Activated T-cell treated with anti-CD3 and anti-CD28 coated beads, Interleukin-2, amount 50 U/mL, for 72 hours (primary cell): ENCODE results near the gene ZNF652. TPM values are rescaled to one million over a fixed set of nuclear protein-coding genes. Genes with fewer than 3 reads are reported as not detected.
A peak's percentile ranks its signal among the peaks of the same experiment; 100 is the strongest.
"Not testable (repeated sequence)": the region's sequence is repeated elsewhere in the genome, so short reads cannot be mapped to it uniquely, and the experiment has no call there.

Experiments
- ATAC-seq, 2 donors: fragments of 150-1000 bp; cut with Tn5 transposase; replicated peaks in 1 of 2; 2 replicates each; pipeline ENCODE4 v1.10.0; 2021; ENCODE audit warnings: moderate library complexity in 2 of 2, mild to moderate bottlenecking in 1 of 2
- DNase-seq, 2 donors: peaks; one replicate each; pipeline ENCODE4 v3.0.0; 2021 to 2022; ENCODE audit warnings: mixed read lengths in 1 of 2
- H3K27ac Mint-ChIP-seq: one replicate; pipeline ENCODE4 v1.8.0; 2022; ENCODE audit warnings: mild to moderate bottlenecking, moderate library complexity, mixed read lengths
- H3K27me3 Mint-ChIP-seq: one replicate; pipeline ENCODE4 v1.8.0; 2022; ENCODE audit warnings: low read depth, mixed read lengths
- H3K36me3 Mint-ChIP-seq, 2 donors: one replicate each; pipeline ENCODE4 v1.8.0; 2022; ENCODE audit warnings: mixed read lengths in 2 of 2, mild to moderate bottlenecking in 1 of 2; ENCODE audit not compliant: insufficient read depth in 2 of 2
- H3K4me1 Mint-ChIP-seq: one replicate; pipeline ENCODE4 v1.8.0; 2022; ENCODE audit warnings: low read depth, mixed read lengths
- H3K4me3 Mint-ChIP-seq, 2 donors: one replicate each; pipeline ENCODE4 v1.8.0; 2022; ENCODE audit warnings: mild to moderate bottlenecking in 2 of 2, mixed read lengths in 2 of 2, moderate library complexity in 2 of 2
- H3K9me3 Mint-ChIP-seq, 2 donors: one replicate each; pipeline ENCODE4 v1.8.0; 2022; ENCODE audit warnings: mixed read lengths in 2 of 2
- total RNA-seq, 2 donors: library from RNA; stranded (reverse); gene quantifications; one replicate each; pipeline ENCODE4 v1.2.3, GENCODE V29; 2022

Gene ZNF652
- total RNA-seq, 2 donors from 2014 or later: 8.3 to 13.2 TPM

DNA sequence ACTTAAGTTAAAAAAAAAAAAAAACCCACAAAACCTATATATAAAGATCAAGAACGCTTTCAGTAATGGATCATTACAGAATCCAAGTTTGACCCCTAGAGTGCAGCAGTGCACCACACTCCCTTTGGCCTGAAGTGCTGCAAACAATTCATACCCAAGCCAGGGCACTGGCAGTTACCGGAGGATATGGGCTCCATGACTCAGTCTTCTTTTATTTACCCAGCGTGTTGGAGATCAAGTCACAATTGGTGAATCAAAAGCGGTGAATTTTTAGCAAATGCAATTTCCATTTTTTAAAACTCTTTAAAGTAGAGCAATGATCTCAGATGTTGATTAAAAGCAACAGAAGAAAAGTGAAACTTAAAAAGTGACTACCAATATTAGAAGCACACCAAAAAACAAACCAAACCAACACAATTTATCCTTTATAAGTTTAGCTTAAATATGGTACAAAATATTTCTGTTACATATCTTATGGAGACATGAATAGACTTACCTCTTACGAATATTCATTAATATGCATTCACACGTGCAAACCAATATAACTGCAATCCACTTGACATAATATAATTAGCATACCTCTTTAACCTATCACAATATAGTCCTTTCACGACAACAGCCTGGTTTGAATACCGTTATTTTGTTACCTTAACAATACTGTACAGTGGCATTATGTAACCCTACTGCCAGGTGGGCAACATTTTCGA lies 46.3 kb downstream of the ZNF652 start:
- ATAC-seq: peak; percentile 100

DNA sequence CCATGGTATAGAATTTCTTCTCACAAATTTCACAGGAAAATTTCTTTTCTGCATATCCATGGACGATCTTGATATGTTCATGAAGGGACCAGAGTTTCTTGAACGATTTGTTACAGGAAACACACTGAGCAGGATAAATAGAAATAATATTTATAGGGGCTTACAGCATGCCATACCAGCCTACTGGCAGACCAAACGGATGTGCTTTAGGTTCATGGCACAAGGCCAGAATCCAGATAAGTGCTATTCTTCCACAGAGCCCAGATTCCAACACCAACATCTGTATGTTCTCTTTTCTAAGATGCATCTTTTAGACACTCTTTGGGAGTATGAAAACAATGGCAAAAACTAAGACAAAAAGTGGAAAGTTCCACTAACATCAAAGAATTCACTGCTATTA lies 49.3 kb downstream of the ZNF652 start:
- Mint-ChIP-seq H3K9me3 (no peaks in the 10 kb centered on the region), H3K27me3 (no peaks in the 10 kb centered on the region), H3K27ac (no peak overlapping the region), H3K36me3 (peaks cover 0 to 1% of the 10 kb centered on the region in 2 donors), H3K4me1 (peaks cover 25% of the 10 kb centered on the region), H3K4me3 (no peak overlapping the region)
- ATAC-seq (no peak), DNase-seq (no peak)

More for the DNA sequence above, 46.3 kb downstream of the ZNF652 start:
- Mint-ChIP-seq H3K27me3 (no peaks in the 10 kb centered on the region), H3K4me3 (peak overlapping the region; percentile 4 to 57), H3K9me3 (no peaks in the 10 kb centered on the region), H3K4me1 (peaks cover 25% of the 10 kb centered on the region), H3K36me3 (peaks cover 0 to 1% of the 10 kb centered on the region in 2 donors), H3K27ac (no peak overlapping the region)
- peak; percentile 80 to 81 for DNase-seq

DNA sequence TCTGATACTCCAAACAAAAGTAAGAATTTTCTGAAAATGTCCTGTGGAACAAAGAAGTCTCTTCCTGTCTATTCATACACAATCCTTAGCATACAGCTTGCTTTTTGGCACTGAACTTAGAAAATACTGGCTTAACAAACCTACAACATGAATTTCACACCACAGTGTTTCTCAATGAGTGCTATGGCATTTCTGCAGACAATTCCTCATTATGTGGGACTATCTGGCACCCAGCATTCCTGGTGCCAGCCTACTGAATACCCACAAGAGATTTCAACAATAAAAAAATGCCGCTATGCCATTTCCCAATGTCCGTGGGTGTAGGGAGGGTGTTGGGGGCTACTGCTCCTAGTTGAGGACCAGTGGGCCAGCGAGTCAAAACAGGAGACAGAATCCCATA lies 62.1 kb downstream of the ZNF652 start:
- no peaks in the 10 kb centered on the region for H3K27me3 Mint-ChIP-seq
- no peak for ATAC-seq
- H3K36me3 Mint-ChIP-seq: no peaks in the 10 kb centered on the region
- H3K27ac Mint-ChIP-seq: no peak overlapping the region
- no peak for DNase-seq
- no peaks in the 10 kb centered on the region for H3K4me1 Mint-ChIP-seq
- H3K9me3 Mint-ChIP-seq: no peaks in the 10 kb centered on the region
- H3K4me3 Mint-ChIP-seq: no peak overlapping the region

DNA sequence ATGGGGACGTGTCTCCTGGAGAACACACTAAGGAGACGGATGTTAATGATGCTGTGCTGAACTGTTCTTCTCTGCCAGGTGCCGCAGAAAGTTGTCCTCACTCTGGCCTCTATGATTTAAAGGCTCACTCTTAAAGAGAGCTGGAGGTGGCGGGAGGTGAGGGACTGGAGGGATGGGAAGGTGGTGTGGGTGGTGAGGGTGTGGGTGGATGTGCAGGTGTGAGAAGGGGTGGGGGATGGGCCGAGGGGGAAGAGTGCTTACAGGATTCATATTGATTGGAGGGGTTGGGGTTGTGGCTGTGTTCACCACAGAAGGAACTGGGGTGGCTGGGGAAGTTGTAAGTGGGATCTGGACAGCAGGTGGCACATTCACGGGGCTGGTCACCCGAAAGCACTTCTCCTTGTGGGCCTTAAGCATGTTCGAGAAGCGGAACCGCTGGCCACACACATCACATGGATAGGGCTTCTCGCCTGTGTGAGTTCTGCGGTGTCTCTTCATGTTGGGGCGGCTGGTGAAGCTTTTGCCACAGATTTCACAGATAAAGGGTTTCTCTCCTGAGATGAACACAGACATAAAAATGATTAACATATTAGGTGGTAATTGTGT lies 63.6 kb downstream of the ZNF652 start:
- Mint-ChIP-seq H3K36me3 (no peaks in the 10 kb centered on the region), H3K27ac (no peak overlapping the region), H3K9me3 (no peaks in the 10 kb centered on the region), H3K4me3 (no peak overlapping the region), H3K27me3 (no peaks in the 10 kb centered on the region), H3K4me1 (peaks cover 10% of the 10 kb centered on the region)
- ATAC-seq: no peak
- no peak for DNase-seq

DNA sequence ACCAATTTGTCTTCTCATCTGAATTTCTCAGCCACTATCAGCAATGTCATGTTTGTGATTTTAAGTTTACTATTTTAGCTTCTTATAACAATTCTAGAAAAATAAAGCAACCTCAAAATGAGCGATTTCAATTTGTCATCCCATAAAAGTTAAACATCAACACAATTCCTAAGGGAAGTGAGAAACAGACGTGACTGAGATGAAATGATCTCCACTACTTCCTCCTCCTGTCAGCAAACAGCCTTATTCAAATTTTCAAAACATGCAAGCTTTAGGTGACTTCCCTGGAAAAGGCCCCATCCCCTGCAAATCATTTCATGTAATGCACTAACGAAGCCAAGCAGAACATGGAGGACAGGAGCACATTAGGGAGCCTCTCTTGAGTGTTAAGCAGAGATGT lies 64.9 kb downstream of the ZNF652 start:
- Mint-ChIP-seq H3K4me3 (no peak overlapping the region), H3K27ac (no peak overlapping the region), H3K27me3 (no peaks in the 10 kb centered on the region), H3K4me1 (peaks cover 10% of the 10 kb centered on the region), H3K9me3 (no peaks in the 10 kb centered on the region), H3K36me3 (no peaks in the 10 kb centered on the region)
- ATAC-seq (no peak), DNase-seq (no peak)

DNA sequence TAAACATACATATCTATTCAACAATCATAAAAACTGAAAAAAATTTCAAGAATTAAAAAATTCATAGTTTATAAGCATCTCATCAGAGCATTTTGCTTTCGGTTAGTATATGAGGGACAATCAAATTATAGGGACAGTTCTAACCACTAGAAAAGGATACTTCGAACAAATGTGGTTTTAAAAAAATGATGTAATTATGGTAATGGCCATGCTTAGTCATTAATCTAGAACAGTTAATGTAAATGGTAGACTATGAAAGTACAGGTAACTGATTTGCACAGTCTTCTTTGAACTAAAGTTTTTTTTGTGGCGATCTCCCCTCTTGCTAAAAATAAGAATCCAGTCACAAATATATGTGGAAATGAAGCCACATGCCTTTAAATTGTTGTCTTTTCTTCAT lies 67.9 kb downstream of the ZNF652 start:
- Mint-ChIP-seq H3K4me1 (peaks cover 10% of the 10 kb centered on the region), H3K27me3 (no peaks in the 10 kb centered on the region), H3K36me3 (no peaks in the 10 kb centered on the region), H3K9me3 (no peaks in the 10 kb centered on the region), H3K27ac (peak overlapping the region; percentile 73), H3K4me3 (no peak overlapping the region)
- DNase-seq: no peak
- peak in 1 of 2 donors; percentile 35 for ATAC-seq

DNA sequence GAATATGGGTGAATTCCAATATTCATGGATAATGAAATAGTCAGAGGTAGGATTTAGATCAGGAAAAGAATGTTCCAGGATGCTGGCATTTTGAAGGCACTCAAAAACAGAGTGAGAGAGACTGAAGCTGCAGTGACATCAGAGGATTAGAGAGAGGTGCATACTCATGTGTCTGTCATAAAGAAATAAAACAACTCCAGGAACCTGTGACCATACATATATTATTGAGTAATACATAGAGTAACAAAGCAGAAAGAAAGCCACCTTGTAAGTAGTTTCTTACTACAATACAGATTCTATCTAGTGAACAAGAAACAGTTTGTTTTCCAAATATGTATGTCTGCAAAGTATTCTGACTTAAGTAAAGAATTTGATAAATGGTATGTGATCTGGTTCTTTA lies 69.1 kb downstream of the ZNF652 start:
- ATAC-seq: peak; percentile 55 to 88
- Mint-ChIP-seq H3K4me3 (no peak overlapping the region), H3K36me3 (no peaks in the 10 kb centered on the region), H3K9me3 (no peaks in the 10 kb centered on the region), H3K27ac (no peak overlapping the region), H3K4me1 (peaks cover 10% of the 10 kb centered on the region), H3K27me3 (no peaks in the 10 kb centered on the region)
- no peak for DNase-seq

DNA sequence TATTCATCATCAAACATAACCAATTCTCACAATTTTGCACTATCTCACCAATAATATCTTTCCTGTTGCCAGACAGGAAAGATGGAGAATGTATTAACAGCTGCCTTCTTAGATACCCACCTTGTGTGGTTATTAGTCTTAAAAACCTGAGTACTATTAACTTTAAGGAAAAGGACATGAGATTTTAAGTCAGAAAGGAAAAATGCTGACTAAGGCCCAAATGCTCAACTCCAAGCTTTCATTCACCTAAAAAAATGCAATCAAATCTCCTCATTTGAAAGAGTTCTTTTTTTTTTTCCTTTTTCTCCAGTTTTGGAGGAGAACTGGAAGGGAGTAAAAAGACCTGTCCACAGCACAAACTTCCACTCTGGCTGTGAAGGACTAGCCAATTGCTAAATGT lies 70.1 kb downstream of the ZNF652 start:
- Mint-ChIP-seq H3K27ac (peak overlapping the region; percentile 30), H3K4me3 (no peak overlapping the region), H3K4me1 (peaks cover 10% of the 10 kb centered on the region), H3K9me3 (no peaks in the 10 kb centered on the region), H3K36me3 (no peaks in the 10 kb centered on the region), H3K27me3 (no peaks in the 10 kb centered on the region)
- no peak for ATAC-seq
- no peak for DNase-seq

DNA sequence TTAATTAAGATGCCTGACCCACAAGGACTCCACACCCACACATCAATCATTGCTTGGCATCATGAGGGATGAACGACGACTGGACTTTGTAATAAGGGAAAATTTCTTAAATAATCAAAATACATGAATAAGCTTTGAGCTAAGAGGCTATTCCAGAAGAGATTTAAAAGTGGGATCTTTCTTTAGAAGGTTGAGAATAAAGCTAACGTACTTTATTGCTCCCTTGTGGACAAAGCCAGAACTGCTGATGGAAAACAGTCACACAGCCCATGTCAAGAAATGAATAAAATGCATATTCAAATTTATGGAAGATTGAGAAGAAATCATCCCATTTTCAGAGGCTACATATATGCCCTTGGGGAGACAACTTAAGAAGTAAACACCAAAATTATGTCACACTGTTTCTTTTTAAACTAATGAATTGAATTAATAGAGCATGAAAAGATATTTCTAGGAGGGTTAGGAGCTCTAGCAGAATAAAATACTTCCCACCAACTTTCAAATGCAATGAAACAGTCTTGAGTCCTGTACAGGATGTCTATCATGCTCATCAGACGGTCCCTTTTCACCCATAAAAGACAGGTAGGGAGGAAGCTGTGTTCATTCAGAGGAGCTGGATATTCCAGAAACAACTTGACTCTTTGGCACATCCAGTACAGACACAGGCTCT lies 71.2 kb downstream of the ZNF652 start:
- peak overlapping the region; percentile 24 for H3K27ac Mint-ChIP-seq
- no peaks in the 10 kb centered on the region for H3K27me3 Mint-ChIP-seq
- H3K36me3 Mint-ChIP-seq: no peaks in the 10 kb centered on the region
- H3K9me3 Mint-ChIP-seq: no peaks in the 10 kb centered on the region
- H3K4me1 Mint-ChIP-seq: peaks cover 10% of the 10 kb centered on the region
- no peak overlapping the region for H3K4me3 Mint-ChIP-seq
- DNase-seq (no peak), ATAC-seq (no peak)

DNA sequence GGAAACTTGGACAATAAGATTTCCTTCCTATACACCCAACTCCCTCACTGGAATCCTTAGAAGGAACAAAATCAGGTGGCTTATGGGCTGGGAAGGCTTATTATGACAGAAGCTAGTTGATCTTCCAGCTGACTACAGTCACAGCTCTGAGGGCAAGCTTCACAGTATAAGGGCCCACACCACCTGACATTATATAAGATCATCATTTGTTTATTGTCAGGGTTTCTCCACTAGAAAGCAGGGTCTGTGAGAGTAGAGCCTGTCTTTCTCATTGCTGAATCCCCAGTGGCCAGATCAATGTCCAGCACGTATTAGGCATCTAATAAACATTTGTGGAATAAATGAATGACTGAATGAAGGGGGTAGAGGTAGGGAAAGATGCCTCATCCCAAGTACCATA lies 73.7 kb downstream of the ZNF652 start:
- no peak for ATAC-seq
- Mint-ChIP-seq H3K36me3 (no peaks in the 10 kb centered on the region), H3K27me3 (peaks cover 6% of the 10 kb centered on the region), H3K9me3 (no peaks in the 10 kb centered on the region), H3K4me1 (no peaks in the 10 kb centered on the region), H3K27ac (no peak overlapping the region), H3K4me3 (no peak overlapping the region)
- DNase-seq: no peak

DNA sequence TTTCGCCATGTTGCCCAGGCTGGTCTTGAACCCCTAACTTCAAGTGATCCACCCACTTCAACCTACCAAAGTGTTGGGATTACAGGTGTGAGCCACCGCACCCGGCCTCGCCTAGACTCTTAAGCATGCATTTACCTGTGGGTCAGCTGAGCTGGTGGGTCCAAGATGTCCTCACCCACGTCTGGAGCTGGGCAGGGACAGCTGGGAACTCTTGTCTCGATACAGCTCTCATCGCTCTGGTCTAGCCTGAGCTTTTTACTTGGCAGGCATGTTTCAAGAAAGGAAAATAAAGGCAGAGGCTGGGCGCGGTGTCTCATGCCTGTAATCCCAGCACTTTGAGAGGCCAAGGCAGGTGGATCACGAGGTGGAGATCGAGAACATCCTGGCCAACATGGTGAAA lies 74.6 kb downstream of the ZNF652 start:
- H3K4me1 Mint-ChIP-seq: no peaks in the 10 kb centered on the region
- ATAC-seq: no peak
- H3K36me3 Mint-ChIP-seq: no peaks in the 10 kb centered on the region
- H3K9me3 Mint-ChIP-seq: no peaks in the 10 kb centered on the region
- no peak overlapping the region for H3K4me3 Mint-ChIP-seq
- peaks cover 6% of the 10 kb centered on the region for H3K27me3 Mint-ChIP-seq
- H3K27ac Mint-ChIP-seq: no peak overlapping the region
- no peak for DNase-seq

DNA sequence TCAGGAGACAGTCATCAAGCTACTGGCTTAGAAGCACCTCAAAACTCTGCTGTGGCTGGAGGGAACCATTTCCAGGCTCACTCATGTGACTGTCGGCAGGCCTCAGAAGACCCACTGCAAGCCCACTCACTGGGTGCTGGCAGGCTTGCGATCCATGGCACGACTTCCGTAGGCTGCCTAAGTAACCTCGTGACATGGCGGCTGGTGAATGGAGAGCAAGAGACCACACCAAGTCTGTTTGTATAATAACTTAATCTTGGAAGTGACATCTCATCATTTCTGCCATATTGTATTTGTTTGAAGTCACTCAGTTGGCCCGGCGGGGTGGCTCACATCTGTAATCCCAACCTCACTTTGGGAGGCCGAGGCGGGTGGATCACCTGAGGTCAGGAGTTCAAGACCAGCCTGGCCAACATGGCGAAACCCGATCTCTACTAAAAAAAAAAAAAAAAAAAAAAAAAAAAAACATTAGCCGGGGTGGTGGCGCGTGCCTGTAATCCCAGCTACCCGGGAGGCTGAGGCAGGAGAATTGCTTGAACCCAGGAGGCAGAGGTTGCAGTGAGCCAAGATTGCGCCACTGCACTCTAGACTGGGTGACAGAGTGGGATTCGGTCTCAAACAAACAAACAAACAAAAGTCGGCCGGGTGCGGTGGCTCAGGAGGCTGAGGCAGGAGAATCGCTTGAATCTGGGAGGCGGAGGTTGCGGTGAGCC lies 75.6 kb downstream of the ZNF652 start:
- H3K9me3 Mint-ChIP-seq, H3K36me3 Mint-ChIP-seq, ATAC-seq, H3K4me3 Mint-ChIP-seq, H3K27ac Mint-ChIP-seq, H3K4me1 Mint-ChIP-seq, DNase-seq, H3K27me3 Mint-ChIP-seq: not testable (repeated sequence)

DNA sequence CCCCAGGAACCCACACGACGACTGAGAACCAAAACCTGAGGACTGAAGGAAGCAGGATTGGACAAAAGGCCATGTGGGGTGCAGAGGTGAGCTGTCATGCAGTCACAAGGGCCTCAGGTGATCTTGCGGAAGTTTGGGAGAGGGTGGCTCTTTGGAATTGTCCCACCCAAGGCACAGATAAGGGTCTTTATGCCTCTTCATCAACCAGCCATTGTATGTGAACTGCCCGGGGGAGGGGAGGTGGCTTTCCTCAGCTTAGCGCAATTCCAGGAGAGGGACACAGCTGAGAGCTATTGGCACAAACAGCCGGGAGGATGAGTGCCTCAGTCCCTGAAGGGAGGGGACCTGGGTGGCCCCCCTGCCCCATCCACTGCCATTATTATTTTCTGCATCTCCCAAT lies 76.3 kb downstream of the ZNF652 start:
- no peak for ATAC-seq
- no peak overlapping the region for H3K27ac Mint-ChIP-seq
- H3K27me3 Mint-ChIP-seq: peaks cover 6% of the 10 kb centered on the region
- no peaks in the 10 kb centered on the region for H3K4me1 Mint-ChIP-seq
- no peaks in the 10 kb centered on the region for H3K9me3 Mint-ChIP-seq
- DNase-seq: no peak
- no peaks in the 10 kb centered on the region for H3K36me3 Mint-ChIP-seq
- no peak overlapping the region for H3K4me3 Mint-ChIP-seq
